HG03108 (cell line): Measurements from ENCODE around the gene OGT.
"Not testable (repeated sequence)": the region's sequence is repeated elsewhere in the genome, so short reads cannot be mapped to it uniquely, and the experiment has no call there.

ENCODE experiments used
- ATAC-seq: cut with Tn5 transposase; IDR thresholded peaks from one replicate; pipeline ENCODE4 v1.9.1; 2021; ENCODE audit warnings: moderate library complexity; ENCODE audit not compliant: unreplicated experiment

Gene OGT

DNA sequence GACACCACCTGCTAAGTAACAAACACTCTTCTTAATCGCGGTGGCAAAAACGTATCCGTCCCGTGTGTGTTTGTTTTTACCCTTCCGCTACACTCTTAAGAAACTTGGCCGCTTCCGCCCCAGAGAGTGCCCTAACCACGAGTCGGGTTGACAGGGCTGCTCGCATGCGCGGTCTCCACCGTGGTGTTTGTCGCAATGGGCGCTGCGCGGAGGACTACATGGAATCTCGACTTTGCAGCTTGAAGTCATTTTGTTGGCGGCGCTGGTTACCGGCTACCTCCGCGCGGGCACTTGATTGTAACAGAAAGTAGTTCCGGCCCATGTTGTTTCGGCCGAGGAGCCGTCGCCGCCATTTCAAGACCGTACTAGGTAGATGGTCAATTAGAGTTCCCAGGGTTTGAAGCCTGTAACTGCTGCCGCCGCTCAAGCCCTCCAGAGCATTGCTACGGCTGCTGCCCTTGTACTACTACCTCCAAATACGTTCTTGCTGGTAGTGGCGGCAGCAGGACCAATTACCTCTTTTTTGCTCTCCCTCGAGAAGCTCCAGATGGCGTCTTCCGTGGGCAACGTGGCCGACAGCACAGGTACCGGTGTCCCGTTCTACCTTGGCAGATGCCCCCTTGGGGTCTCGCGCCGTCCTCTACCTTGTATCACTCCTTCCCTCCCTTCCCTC is at the start of gene OGT:
Gene OGT, plus strand, starts transcription at position 352 of the 673 bp plus-strand sequence. Its CDS starts 196 bp downstream, at position 548.
- ATAC-seq = peak; percentile 74

GRCh38 chrX:71487814-71488213 is 45.1 kb upstream of the OGT start:
- no peak for ATAC-seq

DNA sequence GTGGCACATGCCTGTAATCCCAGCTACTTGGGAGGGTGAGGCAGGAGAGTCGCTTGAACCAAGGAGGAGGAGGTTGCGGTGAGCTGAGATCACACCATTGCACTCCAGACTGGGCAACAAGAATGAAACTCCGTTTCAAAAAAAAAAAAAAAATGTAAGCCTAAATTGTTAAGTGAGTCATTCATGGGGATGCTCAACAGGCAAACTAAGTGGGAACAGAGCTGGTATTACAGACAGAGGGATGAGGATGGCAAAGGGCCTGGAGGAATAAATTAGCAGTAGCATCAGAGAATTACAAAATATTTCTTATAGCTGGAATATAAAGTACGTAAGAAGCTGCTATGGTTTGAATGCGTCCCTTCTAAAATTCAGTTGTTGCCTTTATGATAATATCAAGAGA is 43.4 kb upstream of the OGT start:
- no peak for ATAC-seq

DNA sequence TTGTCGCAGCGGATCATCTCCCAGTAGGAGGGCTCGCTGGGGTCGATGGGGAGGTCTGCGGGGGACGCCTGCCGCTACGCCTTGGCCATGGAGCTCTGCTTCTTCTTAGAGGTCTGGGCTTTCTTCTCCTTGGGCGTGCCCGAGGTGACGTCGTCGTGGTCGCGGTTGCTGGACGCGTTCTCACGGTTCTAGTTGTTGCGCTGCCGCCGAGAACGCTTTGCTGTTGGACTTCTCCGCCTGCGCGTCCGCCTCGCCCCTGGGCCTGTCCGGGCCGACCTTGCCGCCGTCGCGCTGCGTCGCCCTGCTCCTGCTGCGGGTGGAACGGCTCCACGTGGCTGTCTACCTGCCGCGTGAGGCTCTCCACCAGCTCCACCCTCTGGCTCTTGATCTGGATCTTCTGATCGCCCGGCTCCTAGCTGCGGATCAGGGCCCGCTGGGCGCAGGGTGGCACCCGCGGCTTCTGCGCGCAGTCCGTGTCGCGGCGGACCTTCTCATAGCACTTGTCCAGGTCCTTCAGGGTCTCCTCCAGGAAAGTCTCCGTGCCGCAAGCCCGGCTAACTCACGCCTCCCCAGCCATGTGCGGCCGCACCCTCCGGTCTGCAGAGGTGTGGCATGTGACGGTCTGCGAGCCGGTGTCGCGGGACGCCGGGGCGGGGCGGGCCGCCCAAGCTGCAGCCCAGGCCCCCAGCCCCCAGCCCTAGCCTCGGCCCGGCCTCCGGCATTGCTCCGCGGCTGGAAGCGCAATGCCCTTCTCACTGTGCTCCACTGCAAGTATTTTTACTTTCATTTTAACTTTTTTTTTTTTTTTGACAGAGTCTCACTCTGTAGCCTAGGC is 40.5 kb upstream of the OGT start:
- no peak for ATAC-seq

DNA sequence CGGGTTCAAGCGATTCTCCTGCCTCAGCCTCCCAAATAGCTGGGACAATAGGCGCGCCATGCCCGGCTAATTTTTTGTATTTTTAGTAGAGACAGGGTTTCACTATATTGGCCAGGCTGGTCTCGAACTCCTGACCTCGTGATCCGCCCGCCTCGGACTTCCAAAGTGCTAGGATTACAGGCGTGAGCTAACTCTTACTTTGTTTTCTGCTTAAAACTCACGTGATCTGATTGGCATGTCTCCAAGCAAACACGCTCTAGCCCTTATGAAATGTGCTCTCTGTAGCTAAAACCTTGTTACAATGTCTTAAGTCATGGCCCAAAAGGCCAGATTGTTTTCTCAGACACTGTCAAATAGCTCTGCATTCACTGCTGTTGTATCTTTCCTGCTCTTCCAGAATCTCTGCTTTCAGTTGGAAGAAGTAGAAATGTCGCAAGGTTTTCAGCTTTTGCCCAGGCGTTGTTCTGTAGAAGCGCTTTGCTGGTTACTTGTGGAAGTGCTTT is 39.7 kb upstream of the OGT start:
- ATAC-seq = no peak

DNA sequence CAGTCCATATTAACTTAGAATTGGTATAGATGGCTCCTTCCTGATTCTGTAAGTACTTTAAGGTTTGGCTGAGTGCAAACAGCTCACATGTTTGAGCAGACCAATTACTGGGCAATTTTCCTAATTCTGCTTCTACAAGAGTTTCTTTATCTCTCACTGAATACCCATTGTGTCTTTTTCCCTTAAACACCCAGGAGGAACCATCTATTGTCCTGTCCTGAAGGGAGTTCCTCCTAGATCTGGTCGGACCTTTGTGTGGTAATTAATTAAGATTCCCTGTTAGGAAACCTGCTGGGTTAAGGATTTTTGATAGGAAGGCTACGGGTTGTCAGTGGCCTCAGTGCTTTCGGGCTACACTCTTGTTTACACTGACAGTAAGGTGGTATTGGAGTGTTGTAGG is 36.9 kb upstream of the OGT start:
- ATAC-seq = not testable (repeated sequence)

- no peak for ATAC-seq
Measured at GRCh38 chrX:71496476-71496875, 36.4 kb upstream of the OGT start.

- not testable (repeated sequence) for ATAC-seq
Measured at GRCh38 chrX:71502080-71502479, 30.8 kb upstream of the OGT start.

- ATAC-seq = no peak
Measured at GRCh38 chrX:71504346-71504745, 28.6 kb upstream of the OGT start.

DNA sequence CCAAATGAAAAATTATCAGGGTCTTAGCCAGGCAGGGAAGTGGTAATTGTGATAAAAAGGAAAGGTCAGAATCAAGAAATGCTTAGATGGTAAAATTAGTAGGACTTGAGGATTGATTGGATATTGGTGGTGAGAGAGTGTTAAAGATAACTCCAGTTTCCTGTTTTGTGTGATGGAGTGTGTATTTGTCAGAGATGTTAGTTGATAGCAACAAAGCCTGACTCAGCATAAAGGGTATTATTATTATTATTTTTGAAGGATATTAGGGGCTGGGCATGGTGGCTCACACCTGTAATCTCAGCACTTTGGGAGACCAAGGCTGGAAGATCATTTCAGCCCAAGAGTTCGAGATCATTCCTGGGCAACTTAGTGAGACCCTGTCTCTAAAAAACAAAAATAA is 23.6 kb upstream of the OGT start:
- ATAC-seq = no peak

DNA sequence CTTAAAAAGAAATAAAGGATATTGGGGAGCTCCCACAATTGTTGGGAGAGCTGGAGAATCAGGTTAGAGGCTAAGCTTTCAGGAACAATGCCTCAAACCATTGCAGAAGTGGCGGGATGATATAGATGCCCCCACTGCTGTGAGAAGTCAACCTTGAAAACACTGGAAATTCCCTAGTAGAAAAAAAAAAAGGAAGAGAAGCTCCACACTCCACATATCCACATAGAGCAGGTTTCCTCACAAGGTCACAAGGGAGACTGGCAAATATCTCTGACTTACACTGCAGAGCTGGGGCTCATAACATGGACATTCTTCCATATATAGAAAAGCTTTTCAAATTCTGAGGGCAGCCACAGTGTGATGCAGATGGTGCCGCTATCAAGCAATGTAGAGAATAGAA is 22.7 kb upstream of the OGT start:
- no peak for ATAC-seq

DNA sequence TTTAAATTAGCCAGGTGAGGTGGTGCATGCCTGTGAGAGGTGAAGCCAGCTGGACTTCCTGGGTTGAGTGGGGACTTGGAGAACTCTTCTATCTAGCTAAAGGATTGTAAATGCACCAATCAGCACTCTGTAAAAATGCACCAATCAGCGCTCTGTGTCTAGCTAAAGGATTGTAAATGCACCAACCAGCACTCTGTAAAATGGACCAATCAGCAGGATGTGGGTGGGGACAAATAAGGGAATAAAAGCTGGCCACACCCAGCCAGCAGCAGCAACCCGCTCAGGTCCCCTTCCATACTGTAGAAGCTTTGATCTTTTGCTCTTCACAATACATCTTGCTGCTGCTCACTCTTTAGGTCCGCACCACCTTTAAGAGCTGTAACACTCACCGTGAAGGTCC is 19.2 kb upstream of the OGT start:
- not testable (repeated sequence) for ATAC-seq

- no peak for ATAC-seq
Measured at GRCh38 chrX:71514367-71515037, 18.4 kb upstream of the OGT start.

GRCh38 chrX:71515038-71515396 is 17.9 kb upstream of the OGT start:
- no peak for ATAC-seq

DNA sequence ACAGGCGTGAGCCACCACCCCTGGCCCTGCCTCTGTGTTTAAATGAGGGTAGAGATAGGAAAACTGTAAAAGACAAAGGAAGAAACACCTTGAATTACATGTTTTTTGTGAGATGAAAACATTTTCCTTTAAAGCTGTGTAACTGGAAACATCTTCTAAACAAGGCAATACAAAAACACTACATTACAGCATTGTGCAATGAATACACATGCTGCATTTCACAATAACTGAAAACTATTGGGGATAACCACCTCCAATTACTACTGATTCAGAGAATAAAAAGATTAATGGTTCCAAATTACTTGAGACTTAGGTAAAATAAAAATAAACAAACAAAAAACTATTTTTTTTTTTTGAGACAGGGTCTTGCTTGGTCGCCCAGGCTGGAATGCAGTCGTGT is 7.6 kb upstream of the OGT start:
- ATAC-seq = no peak

GRCh38 chrX:71532078-71532752 is 689 bp upstream of the OGT start:
- peak; percentile 5 for ATAC-seq

DNA sequence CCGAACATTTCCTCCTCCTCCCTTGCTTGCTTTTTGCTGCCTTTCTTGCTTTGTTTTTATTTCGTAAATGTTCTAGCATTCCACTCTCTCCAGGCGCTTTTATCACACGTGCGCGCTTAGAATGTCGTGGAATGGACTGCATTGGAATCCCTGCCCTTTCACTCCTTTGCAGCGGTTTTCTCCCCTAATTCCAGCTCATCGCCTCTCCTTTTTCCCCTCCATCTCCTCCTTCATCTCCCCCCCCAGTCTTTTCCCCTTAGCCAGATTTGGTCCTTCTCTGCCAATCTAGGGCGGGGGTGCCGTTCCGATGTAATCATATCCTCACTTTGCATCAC is 579 bp downstream of the OGT start:
- ATAC-seq = no peak

GRCh38 chrX:71533851-71534561 is 1.1 kb downstream of the OGT start:
- no peak for ATAC-seq

DNA sequence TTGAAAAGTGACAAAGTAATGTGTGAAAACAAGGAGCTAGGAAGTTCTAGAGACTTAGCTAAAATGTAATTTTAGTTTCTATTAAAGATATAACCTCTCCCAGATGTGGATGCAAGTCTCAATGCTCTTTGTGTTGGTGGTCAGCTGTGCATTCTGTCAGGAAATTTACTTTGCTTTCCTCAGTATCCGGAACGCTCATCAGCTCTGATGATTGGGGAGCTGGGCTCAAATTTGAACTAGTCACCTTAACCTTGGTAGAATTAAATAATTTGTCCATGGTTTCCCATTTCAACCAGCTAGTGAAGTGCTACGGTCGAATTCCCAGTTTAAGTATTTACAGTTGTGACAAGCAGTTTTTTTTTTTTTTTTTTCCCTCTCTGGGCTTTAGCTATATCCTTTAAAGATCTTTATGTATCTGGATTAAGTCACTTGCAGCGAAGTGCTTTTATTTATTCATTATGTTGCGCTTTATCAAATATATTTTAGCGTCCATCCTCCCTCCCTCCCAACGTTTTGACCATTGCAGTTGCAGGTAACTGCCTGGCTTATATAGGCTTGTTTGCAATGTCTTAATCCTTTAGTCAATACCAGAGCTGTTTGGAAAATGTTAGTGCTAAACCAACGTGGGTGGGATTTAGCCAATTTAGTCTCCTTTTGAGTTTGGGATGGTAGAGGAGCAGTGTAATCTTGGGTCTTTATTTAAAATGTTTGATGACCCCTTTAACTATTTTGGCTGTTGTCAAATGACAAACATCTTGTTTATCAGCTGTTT is 2.1 kb downstream of the OGT start:
- ATAC-seq = no peak

DNA sequence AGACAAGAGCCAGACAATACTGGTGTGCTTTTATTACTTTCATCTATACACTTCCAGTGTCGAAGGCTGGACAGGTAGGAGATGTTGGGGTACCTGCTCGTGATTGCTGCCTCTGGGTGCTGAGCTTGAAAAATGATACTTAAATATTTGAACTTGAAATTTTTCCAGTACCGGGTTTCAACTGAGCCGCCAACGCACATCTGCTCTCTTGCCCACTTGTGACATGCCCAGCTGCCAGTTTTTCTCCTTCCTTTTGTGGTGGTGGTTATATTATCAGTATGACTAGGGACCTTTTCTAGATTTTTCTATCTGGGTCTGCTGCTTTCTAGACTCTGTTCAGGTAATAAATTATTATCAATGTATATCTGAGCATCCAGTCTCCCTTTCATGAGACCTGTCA is 3.4 kb downstream of the OGT start:
- ATAC-seq = no peak
